HepG2 (cell line): ENCODE data around the gene SERPINA3. TPM values are rescaled to one million over a fixed set of nuclear protein-coding genes. Genes with fewer than 3 reads are reported as not detected.

Experiments used
- ATAC-seq: fragments of 200-7000 bp; cut with Tn5 transposase; 3 replicates; pipeline ENCODE4 v1.9.1; 2020; ENCODE audit warnings: mild to moderate bottlenecking, moderate library complexity
- BruUV-seq: library from RNA; stranded (reverse); fragments of 400-500 nt; replicated peaks from 2 replicates; lab custom pipeline; 2021; lab: Mats Ljungman, UMichigan
- CTCF ChIA-PET: fragments of 300-600 bp; formaldehyde crosslinking; extraction: SDS; loops from one replicate; lab custom pipeline; 2021; ENCODE audit warnings: low total read pairs, inconsistent platforms, low intra/inter-chr PET ratio; lab: Yijun Ruan, JAX
- POLR2A ChIA-PET: fragments of 350-600 bp; sonication (Branson Sonifier 250); formaldehyde crosslinking; loops from one replicate; lab custom pipeline; 2020; ENCODE audit warnings: antibody characterized with exemption, inconsistent platforms; lab: Yijun Ruan, JAX
- DNase-seq: peaks from one replicate; pipeline ENCODE4 v3.0.0-alpha.2; 2015; ENCODE audit warnings: low spot score
- FAIRE-seq: peaks from 3 replicates; lab custom pipeline; 2011; peaks lifted over from hg19 to GRCh38; lab: Jason Lieb, UNC
- H2AFZ ChIP-seq: one replicate; pipeline ENCODE4 v1.6.1; 2011; ENCODE audit warnings: low read length, inconsistent platforms
- H3K27ac ChIP-seq: fragments of 300-600 bp; 3 replicates; pipeline ENCODE4 v1.8.0; 2011; ENCODE audit warnings: mixed run types, mild to moderate bottlenecking, mixed read lengths, low read length, inconsistent platforms; ENCODE audit not compliant: insufficient read depth; ENCODE audit errors: extremely low read length
- H3K27me3 ChIP-seq, 2 experiments: fragments of 200-600 bp in 1 of 2; 2 replicates in 1 of 2; 3 replicates in 1 of 2; pipeline versions ENCODE4 v1.6.0 to v1.8.0; 2011; ENCODE audit warnings: low read length in 2 of 2, mild to moderate bottlenecking in 2 of 2, moderate library complexity in 2 of 2, inconsistent platforms in 1 of 2; ENCODE audit not compliant: insufficient read depth in 2 of 2, control insufficient read depth in 1 of 2
- H3K36me3 ChIP-seq, 2 experiments: fragments of 200-600 bp in 1 of 2; replicated peaks in 1 of 2; 2 replicates in 1 of 2; 3 replicates in 1 of 2; pipeline versions ENCODE4 v1.5.1 to v1.8.0; 2011; ENCODE audit warnings: low read length in 2 of 2, inconsistent platforms in 1 of 2; ENCODE audit not compliant: insufficient read depth in 2 of 2, control insufficient read depth in 1 of 2
- H3K4me1 ChIP-seq: 2 replicates; pipeline ENCODE4 v1.5.1; 2012; ENCODE audit warnings: low read length, inconsistent platforms; ENCODE audit not compliant: insufficient read depth
- H3K4me2 ChIP-seq: 2 replicates; pipeline ENCODE4 v1.6.0; 2011; ENCODE audit warnings: low read depth, low read length, inconsistent platforms
- H3K4me3 ChIP-seq, 3 experiments: fragments of 200-600 bp in 1 of 3; sonication (generic), shearing (Covaris generic) in 1 of 3; replicated peaks in 1 of 3; 2 replicates each; pipeline ENCODE4 v1.5.1; 2011 to 2016; ENCODE audit warnings: low read length in 3 of 3, inconsistent platforms in 2 of 3, low read depth in 2 of 3, mild to moderate bottlenecking in 2 of 3, control low read depth in 1 of 3, mixed read lengths in 1 of 3; ENCODE audit not compliant: insufficient read depth in 1 of 3
- H3K79me2 ChIP-seq: one replicate; pipeline ENCODE4 v1.6.1; 2011; ENCODE audit warnings: low read length, inconsistent platforms; ENCODE audit not compliant: insufficient read depth
- H3K9ac ChIP-seq: 2 replicates; pipeline ENCODE4 v1.6.0; 2011; ENCODE audit warnings: mild to moderate bottlenecking, low read depth, low read length, inconsistent platforms; ENCODE audit not compliant: insufficient read depth
- H3K9me3 ChIP-seq: 2 replicates; pipeline ENCODE4 v1.5.1; 2012; ENCODE audit warnings: mild to moderate bottlenecking, low read length
- H4K20me1 ChIP-seq: 2 replicates; pipeline ENCODE4 v1.6.0; 2011; ENCODE audit warnings: inconsistent platforms, mild to moderate bottlenecking, low read length, moderate library complexity; ENCODE audit not compliant: insufficient read depth
- GATA4 ChIP-seq: sonication (generic); IDR thresholded peaks from 2 replicates; pipeline ENCODE4 v1.6.1; 2016; ENCODE audit warnings: antibody characterized with exemption, low read depth, borderline replicate concordance
- HDAC2 ChIP-seq: sonication (generic); formaldehyde crosslinking; IDR thresholded peaks from 2 replicates; pipeline ENCODE4 v1.4.0; 2020; ENCODE audit warnings: missing genetic modification reagents
- ZBTB38 ChIP-seq: sonication (generic); formaldehyde crosslinking; IDR thresholded peaks from 2 replicates; pipeline ENCODE4 v1.5.1; 2020; ENCODE audit warnings: mild to moderate bottlenecking, missing genetic modification reagents
- ZNF263 ChIP-seq: sonication (generic); formaldehyde crosslinking; IDR thresholded peaks from 2 replicates; pipeline ENCODE4 v1.4.0; 2020; ENCODE audit warnings: missing genetic modification reagents
- ZNF446 ChIP-seq: sonication (generic); formaldehyde crosslinking; IDR thresholded peaks from 2 replicates; pipeline ENCODE4 v1.5.0; 2020; ENCODE audit warnings: mild to moderate bottlenecking, missing genetic modification reagents
- WGBS: methylation state at CpG from one replicate; pipeline ENCODE4 v1.1.6; 2017; ENCODE audit warnings: low lambda C conversion rate; 5-methylcytosine and 5-hydroxymethylcytosine counted together
- in situ Hi-C: cut with HindIII; loops from 2 replicates; pipeline ENCODE4 v1.10.0; 2017; ENCODE audit warnings: low pct_unique_long_range_greater_than_20kb; ENCODE audit not compliant: extremely low pct_ligation_motif_present
- intact Hi-C: fragments of 100-400 bp; cut with micrococcal nuclease; formaldehyde crosslinking; loops from one replicate; pipeline ENCODE4 v1.10.0; 2022; ENCODE audit not compliant: unreplicated experiment
- polyA plus RNA-seq, 8 experiments: library from polyadenylated mRNA; depleted of rRNA in 3 of 8; stranded (reverse) in 7 of 8; unstranded in 1 of 8; fragments of >200 nt; fragmentation: Illumina TruSeq in 4 of 8; extraction: Trizol in 4 of 8; gene quantifications; 2 replicates each; pipeline versions ENCODE4 v1.2.1 to v1.2.3, GENCODE V29; 2011 to 2016; ENCODE audit warnings: low read depth in 4 of 8, missing spikeins in 1 of 8, mixed read lengths in 1 of 8; ENCODE audit not compliant: insufficient read depth in 1 of 8
- total RNA-seq, 5 experiments: library from RNA; depleted of rRNA; stranded (reverse); fragments of >200 nt; fragmentation: Illumina TruSeq; extraction: Trizol; gene quantifications; 2 replicates each; pipeline ENCODE4 v1.2.3, GENCODE V29; 2016; ENCODE audit warnings: low read depth in 1 of 5
- TF ChIP-seq, protein P1 (sequence below): sonication (generic); formaldehyde crosslinking; IDR thresholded peaks from 2 replicates; pipeline ENCODE4 v1.5.1; 2020; ENCODE audit warnings: mild to moderate bottlenecking, missing genetic modification reagents, moderate library complexity
- TF ChIP-seq, protein P2 (sequence below): sonication (generic); formaldehyde crosslinking; IDR thresholded peaks from 2 replicates; pipeline ENCODE4 v1.4.0; 2020; ENCODE audit warnings: low read depth, missing genetic modification reagents
- TF ChIP-seq, protein P3 (sequence below): sonication (generic); formaldehyde crosslinking; IDR thresholded peaks from 2 replicates; pipeline ENCODE4 v1.5.1; 2020; ENCODE audit warnings: mild to moderate bottlenecking, missing genetic modification reagents
- TF ChIP-seq, protein P4 (sequence below): sonication (generic); formaldehyde crosslinking; IDR thresholded peaks from 2 replicates; pipeline ENCODE4 v1.4.0; 2020; ENCODE audit warnings: mild to moderate bottlenecking, missing genetic modification reagents

The SERPINA3 gene
- total and polyA plus RNA-seq, 2 of the 13 experiments (the other 11 are each of a cell fraction or from before 2014, with no cell fraction given): 825 to 2,200 TPM

DNA sequence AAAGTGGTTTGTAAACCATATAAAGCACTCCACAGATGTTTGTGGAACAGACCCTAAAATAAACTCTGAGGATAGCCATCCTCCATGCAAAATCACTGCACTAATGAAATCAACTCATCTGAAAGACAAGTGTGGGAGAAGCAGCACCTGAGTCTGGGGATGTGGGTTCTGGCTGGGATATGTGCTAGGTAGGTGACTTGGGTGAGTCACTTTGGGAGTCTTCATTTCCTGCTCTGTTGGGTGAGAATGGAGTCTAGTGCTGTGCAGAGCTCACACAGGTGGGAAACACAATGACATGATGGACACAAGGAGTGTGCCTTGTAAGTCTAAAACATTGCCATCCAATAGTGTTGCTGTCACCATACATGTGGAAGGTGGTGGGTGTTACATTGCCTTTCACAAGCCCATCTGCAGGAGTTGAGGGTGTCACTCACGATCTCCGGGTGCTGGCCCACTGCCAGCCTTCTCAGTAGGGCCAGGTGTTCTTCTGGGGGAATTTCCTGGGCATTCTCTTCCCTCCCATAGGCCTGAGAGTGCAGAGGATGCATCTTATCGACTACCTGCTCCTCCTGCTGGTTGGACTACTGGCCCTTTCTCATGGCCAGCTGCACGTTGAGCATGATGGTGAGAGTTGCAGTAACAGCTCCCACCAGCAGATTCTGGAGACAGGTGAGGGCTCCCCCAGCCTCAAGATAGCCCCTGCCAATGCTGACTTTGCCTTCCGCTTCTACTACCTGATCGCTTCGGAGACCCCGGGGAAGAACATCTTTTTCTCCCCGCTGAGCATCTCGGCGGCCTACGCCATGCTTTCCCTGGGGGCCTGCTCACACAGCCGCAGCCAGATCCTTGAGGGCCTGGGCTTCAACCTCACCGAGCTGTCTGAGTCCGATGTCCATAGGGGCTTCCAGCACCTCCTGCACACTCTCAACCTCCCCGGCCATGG lies 49.0 kb upstream of the SERPINA3 start:
- H3K27ac ChIP-seq: peak overlapping the region; percentile 3
- ATAC-seq: no peak
- no peaks in the 10 kb centered on the region for H3K9me3 ChIP-seq
- BruUV-seq: no TSS peak
- 91% methylated on average over 16 of the region's 16 CpGs for whole genome bisulfite sequencing
- intact Hi-C loops: loop anchor here (5.0 kb wide), 1 partner anchor 34 kb away; no protein-coding TSS in a partner anchor
- no peak for DNase-seq
- peaks cover 72% of the 10 kb centered on the region for H3K4me1 ChIP-seq
- ChIA-PET CTCF (no interaction called here), POLR2A (interaction anchor here (0.8 to 4.6 kb wide), 6 partner anchors 11 to 52 kb away, joined by 4 to 51 read pairs (median 30); partner anchors contain the start of genes SERPINA3 and SERPINA5)
- FAIRE-seq: no peak
- H3K79me2 ChIP-seq: peaks cover 3% of the 10 kb centered on the region
- H2AFZ ChIP-seq: no peak overlapping the region
- no peaks in the 10 kb centered on the region for H4K20me1 ChIP-seq
- H3K36me3 ChIP-seq: no peaks in the 10 kb centered on the region
- in situ Hi-C loops: no loop called here
- no peak overlapping the region for H3K9ac ChIP-seq
- no peaks in the 10 kb centered on the region for H3K27me3 ChIP-seq
- H3K4me2 ChIP-seq: peak overlapping the region; percentile 79
- H3K4me3 ChIP-seq: no peak overlapping the region
- TF ChIP-seq, protein P1, sequence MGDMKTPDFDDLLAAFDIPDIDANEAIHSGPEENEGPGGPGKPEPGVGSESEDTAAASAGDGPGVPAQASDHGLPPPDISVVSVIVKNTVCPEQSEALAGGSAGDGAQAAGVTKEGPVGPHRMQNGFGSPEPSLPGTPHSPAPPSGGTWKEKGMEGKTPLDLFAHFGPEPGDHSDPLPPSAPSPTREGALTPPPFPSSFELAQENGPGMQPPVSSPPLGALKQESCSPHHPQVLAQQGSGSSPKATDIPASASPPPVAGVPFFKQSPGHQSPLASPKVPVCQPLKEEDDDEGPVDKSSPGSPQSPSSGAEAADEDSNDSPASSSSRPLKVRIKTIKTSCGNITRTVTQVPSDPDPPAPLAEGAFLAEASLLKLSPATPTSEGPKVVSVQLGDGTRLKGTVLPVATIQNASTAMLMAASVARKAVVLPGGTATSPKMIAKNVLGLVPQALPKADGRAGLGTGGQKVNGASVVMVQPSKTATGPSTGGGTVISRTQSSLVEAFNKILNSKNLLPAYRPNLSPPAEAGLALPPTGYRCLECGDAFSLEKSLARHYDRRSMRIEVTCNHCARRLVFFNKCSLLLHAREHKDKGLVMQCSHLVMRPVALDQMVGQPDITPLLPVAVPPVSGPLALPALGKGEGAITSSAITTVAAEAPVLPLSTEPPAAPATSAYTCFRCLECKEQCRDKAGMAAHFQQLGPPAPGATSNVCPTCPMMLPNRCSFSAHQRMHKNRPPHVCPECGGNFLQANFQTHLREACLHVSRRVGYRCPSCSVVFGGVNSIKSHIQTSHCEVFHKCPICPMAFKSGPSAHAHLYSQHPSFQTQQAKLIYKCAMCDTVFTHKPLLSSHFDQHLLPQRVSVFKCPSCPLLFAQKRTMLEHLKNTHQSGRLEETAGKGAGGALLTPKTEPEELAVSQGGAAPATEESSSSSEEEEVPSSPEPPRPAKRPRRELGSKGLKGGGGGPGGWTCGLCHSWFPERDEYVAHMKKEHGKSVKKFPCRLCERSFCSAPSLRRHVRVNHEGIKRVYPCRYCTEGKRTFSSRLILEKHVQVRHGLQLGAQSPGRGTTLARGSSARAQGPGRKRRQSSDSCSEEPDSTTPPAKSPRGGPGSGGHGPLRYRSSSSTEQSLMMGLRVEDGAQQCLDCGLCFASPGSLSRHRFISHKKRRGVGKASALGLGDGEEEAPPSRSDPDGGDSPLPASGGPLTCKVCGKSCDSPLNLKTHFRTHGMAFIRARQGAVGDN: peak; percentile 62
- peak; percentile 50 for TF ChIP-seq ZBTB38
- TF ChIP-seq, protein P2, sequence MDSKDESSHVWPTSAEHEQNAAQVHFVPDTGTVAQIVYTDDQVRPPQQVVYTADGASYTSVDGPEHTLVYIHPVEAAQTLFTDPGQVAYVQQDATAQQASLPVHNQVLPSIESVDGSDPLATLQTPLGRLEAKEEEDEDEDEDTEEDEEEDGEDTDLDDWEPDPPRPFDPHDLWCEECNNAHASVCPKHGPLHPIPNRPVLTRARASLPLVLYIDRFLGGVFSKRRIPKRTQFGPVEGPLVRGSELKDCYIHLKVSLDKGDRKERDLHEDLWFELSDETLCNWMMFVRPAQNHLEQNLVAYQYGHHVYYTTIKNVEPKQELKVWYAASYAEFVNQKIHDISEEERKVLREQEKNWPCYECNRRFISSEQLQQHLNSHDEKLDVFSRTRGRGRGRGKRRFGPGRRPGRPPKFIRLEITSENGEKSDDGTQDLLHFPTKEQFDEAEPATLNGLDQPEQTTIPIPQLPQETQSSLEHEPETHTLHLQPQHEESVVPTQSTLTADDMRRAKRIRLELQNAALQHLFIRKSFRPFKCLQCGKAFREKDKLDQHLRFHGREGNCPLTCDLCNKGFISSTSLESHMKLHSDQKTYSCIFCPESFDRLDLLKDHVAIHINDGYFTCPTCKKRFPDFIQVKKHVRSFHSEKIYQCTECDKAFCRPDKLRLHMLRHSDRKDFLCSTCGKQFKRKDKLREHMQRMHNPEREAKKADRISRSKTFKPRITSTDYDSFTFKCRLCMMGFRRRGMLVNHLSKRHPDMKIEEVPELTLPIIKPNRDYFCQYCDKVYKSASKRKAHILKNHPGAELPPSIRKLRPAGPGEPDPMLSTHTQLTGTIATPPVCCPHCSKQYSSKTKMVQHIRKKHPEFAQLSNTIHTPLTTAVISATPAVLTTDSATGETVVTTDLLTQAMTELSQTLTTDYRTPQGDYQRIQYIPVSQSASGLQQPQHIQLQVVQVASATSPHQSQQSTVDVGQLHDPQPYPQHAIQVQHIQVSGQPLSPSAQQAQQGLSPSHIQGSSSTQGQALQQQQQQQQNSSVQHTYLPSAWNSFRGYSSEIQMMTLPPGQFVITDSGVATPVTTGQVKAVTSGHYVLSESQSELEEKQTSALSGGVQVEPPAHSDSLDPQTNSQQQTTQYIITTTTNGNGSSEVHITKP (CRISPR knock-in tag): no peak
- TF ChIP-seq, protein P3, sequence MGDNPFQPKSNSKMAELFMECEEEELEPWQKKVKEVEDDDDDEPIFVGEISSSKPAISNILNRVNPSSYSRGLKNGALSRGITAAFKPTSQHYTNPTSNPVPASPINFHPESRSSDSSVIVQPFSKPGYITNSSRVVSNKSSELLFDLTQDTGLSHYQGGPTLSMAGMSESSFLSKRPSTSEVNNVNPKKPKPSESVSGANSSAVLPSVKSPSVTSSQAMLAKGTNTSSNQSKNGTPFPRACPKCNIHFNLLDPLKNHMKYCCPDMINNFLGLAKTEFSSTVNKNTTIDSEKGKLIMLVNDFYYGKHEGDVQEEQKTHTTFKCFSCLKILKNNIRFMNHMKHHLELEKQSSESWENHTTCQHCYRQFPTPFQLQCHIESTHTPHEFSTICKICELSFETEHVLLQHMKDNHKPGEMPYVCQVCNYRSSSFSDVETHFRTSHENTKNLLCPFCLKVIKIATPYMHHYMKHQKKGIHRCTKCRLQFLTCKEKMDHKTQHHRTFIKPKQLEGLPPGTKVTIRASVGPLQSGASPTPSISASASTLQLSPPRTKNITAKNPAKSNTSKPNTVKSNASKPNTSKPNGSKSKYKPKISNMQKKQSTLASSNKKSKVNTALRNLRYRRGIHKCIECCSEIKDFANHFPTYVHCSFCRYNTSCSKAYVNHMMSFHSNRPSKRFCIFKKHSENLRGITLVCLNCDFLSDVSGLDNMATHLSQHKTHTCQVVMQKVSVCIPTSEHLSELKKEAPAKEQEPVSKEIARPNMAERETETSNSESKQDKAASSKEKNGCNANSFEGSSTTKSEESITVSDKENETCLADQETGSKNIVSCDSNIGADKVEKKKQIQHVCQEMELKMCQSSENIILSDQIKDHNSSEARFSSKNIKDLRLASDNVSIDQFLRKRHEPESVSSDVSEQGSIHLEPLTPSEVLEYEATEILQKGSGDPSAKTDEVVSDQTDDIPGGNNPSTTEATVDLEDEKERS (CRISPR knock-in tag): no peak
- no peak for TF ChIP-seq GATA4
- no peak for TF ChIP-seq ZNF263
- no peak for TF ChIP-seq ZNF446
- no peak for TF ChIP-seq HDAC2 (CRISPR knock-in tag)
- TF ChIP-seq, protein P4, sequence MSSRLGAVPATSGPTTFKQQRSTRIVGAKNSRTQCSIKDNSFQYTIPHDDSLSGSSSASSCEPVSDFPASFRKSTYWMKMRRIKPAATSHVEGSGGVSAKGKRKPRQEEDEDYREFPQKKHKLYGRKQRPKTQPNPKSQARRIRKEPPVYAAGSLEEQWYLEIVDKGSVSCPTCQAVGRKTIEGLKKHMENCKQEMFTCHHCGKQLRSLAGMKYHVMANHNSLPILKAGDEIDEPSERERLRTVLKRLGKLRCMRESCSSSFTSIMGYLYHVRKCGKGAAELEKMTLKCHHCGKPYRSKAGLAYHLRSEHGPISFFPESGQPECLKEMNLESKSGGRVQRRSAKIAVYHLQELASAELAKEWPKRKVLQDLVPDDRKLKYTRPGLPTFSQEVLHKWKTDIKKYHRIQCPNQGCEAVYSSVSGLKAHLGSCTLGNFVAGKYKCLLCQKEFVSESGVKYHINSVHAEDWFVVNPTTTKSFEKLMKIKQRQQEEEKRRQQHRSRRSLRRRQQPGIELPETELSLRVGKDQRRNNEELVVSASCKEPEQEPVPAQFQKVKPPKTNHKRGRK (CRISPR knock-in tag): no peak
